Activated naive CD8-positive, alpha-beta T cell treated with anti-CD3 and anti-CD28 coated beads for 36 hours (primary cell): ENCODE measurements around the gene CD68. TPM values are rescaled to one million over a fixed set of nuclear protein-coding genes. Genes with fewer than 3 reads are reported as not detected.

ENCODE experiments used
- DNase-seq: peaks from one replicate; pipeline ENCODE4 v3.0.0; 2021
- H3K27ac Mint-ChIP-seq: one replicate; pipeline ENCODE4 v1.8.0; 2022; ENCODE audit warnings: mild to moderate bottlenecking, moderate library complexity, mixed read lengths
- H3K27me3 Mint-ChIP-seq: one replicate; pipeline ENCODE4 v1.8.0; 2022; ENCODE audit warnings: mild to moderate bottlenecking, mixed read lengths
- H3K36me3 Mint-ChIP-seq: one replicate; pipeline ENCODE4 v1.8.0; 2021; ENCODE audit warnings: mild to moderate bottlenecking, mixed read lengths
- H3K4me1 Mint-ChIP-seq: one replicate; pipeline ENCODE4 v1.8.0; 2021; ENCODE audit warnings: mixed read lengths
- H3K4me3 Mint-ChIP-seq: one replicate; pipeline ENCODE4 v1.8.0; 2022; ENCODE audit warnings: mild to moderate bottlenecking, moderate library complexity, mixed read lengths
- H3K9me3 Mint-ChIP-seq: one replicate; pipeline ENCODE4 v1.8.0; 2022; ENCODE audit warnings: mixed read lengths
- total RNA-seq, 2 experiments: library from RNA; stranded (reverse); gene quantifications; one replicate each; pipeline ENCODE4 v1.2.3, GENCODE V29; 2021

Gene CD68
- total RNA-seq, 2 experiments from 2014 or later = 6.6 to 6.7 TPM

DNA sequence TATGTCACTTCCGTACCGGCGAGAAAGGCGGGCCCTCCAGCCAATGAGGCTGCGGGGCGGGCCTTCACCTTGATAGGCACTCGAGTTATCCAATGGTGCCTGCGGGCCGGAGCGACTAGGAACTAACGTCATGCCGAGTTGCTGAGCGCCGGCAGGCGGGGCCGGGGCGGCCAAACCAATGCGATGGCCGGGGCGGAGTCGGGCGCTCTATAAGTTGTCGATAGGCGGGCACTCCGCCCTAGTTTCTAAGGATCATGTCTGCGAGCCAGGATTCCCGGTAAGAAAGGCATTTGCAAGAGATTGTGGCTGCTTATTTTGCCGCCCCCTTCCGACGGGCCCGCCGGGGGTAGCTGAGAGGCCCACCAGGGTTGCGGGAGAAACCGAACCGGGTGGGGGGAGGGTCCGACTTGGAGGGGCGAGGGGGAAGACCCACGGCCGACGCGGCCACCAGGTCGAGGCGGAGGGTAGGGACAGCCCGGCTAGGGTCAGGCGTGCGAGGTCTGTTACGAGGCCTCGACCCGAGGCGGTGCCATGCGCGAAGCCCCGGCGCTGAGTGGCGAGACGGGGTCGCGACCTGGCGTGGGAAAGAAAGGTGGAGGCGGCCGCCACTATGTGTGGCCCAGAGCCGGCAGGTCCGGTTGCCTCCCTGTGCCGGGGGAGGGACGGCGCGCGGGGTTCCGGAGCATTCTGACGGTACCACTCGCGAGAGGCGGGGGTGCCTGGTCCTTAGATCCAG lies 6.7 kb upstream of the CD68 start:
- peak; percentile 99 for DNase-seq
- peak overlapping the region; percentile 100 for H3K27ac Mint-ChIP-seq
- peak overlapping the region; percentile 99 for H3K4me3 Mint-ChIP-seq
- H3K36me3 Mint-ChIP-seq = peaks cover 67% of the 10 kb centered on the region
- H3K4me1 Mint-ChIP-seq = peaks cover 57% of the 10 kb centered on the region
- H3K27me3 Mint-ChIP-seq = peaks cover 10% of the 10 kb centered on the region
- peaks cover 4% of the 10 kb centered on the region for H3K9me3 Mint-ChIP-seq

- Mint-ChIP-seq H3K9me3 (peaks cover 4% of the 10 kb centered on the region), H3K4me1 (peaks cover 65% of the 10 kb centered on the region), H3K36me3 (peaks cover 74% of the 10 kb centered on the region), H3K27me3 (peaks cover 10% of the 10 kb centered on the region), H3K4me3 (peak overlapping the region; percentile 99), H3K27ac (peak overlapping the region; percentile 100)
- peak; percentile 89 for DNase-seq
These were observed 5.9 kb upstream of the CD68 start for GRCh38 chr17:7573324-7574080.

DNA sequence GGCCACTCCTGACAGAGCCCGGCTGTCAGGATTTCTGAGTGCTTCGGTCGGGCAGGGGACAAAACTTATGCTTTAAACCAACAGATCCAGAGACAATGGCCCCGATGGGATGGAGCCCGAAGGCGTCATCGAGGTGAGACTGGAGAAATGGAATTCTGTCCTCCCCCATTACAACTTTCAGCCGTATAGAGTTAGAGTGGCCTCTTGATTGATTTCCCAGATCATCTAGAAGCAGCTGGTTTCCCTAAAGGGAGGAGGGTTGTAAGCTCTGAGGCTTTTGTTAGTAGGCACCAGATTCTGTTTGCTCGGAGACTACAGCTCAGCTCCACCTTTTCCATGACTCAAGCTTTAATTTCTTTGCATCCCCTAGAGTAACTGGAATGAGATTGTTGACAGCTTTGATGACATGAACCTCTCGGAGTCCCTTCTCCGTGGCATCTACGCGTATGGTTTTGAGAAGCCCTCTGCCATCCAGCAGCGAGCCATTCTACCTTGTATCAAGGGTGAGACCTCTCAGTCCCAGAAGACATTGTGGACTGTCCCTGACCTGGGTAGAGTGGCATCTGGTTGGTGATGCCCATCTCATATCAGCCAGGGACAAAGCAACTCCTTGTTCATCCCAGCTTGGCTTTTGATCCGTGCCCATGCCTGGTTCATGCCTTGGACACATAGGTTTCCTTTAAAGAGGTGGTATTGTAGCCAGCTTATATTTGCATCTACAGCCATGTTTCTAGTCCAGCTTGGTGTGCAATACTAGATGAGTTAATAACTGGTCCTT lies 5.1 kb upstream of the CD68 start:
- peaks cover 83% of the 10 kb centered on the region for H3K36me3 Mint-ChIP-seq
- peak overlapping the region; percentile 100 for H3K27ac Mint-ChIP-seq
- H3K27me3 Mint-ChIP-seq = peaks cover 10% of the 10 kb centered on the region
- H3K9me3 Mint-ChIP-seq = peaks cover 4% of the 10 kb centered on the region
- H3K4me3 Mint-ChIP-seq = peak overlapping the region; percentile 99
- H3K4me1 Mint-ChIP-seq = peaks cover 72% of the 10 kb centered on the region
- no peak for DNase-seq

GRCh38 chr17:7575481-7575883 lies 4.0 kb upstream of the CD68 start:
- H3K9me3 Mint-ChIP-seq = peaks cover 4% of the 10 kb centered on the region
- H3K4me3 Mint-ChIP-seq = peak overlapping the region; percentile 99
- H3K36me3 Mint-ChIP-seq = peaks cover 91% of the 10 kb centered on the region
- peaks cover 83% of the 10 kb centered on the region for H3K4me1 Mint-ChIP-seq
- DNase-seq = no peak
- peak overlapping the region; percentile 100 for H3K27ac Mint-ChIP-seq
- peaks cover 10% of the 10 kb centered on the region for H3K27me3 Mint-ChIP-seq

GRCh38 chr17:7575959-7576358 lies 3.5 kb upstream of the CD68 start:
- H3K27ac Mint-ChIP-seq = peak overlapping the region; percentile 100
- H3K36me3 Mint-ChIP-seq = peaks cover 92% of the 10 kb centered on the region
- peaks cover 10% of the 10 kb centered on the region for H3K27me3 Mint-ChIP-seq
- no peak for DNase-seq
- peaks cover 4% of the 10 kb centered on the region for H3K9me3 Mint-ChIP-seq
- peak overlapping the region; percentile 99 for H3K4me3 Mint-ChIP-seq
- H3K4me1 Mint-ChIP-seq = peaks cover 83% of the 10 kb centered on the region

GRCh38 chr17:7576432-7576937 lies 3.0 kb upstream of the CD68 start:
- Mint-ChIP-seq H3K4me3 (peak overlapping the region; percentile 99), H3K27ac (peak overlapping the region; percentile 100), H3K27me3 (peaks cover 10% of the 10 kb centered on the region), H3K36me3 (peaks cover 92% of the 10 kb centered on the region), H3K4me1 (peaks cover 83% of the 10 kb centered on the region), H3K9me3 (peaks cover 4% of the 10 kb centered on the region)
- no peak for DNase-seq

GRCh38 chr17:7577327-7578199 lies 1.9 kb upstream of the CD68 start:
- peaks cover 95% of the 10 kb centered on the region for H3K36me3 Mint-ChIP-seq
- H3K4me3 Mint-ChIP-seq = peak overlapping the region; percentile 99
- peak overlapping the region; percentile 100 for H3K27ac Mint-ChIP-seq
- H3K9me3 Mint-ChIP-seq = peaks cover 4% of the 10 kb centered on the region
- no peak for DNase-seq
- peaks cover 9% of the 10 kb centered on the region for H3K27me3 Mint-ChIP-seq
- peaks cover 86% of the 10 kb centered on the region for H3K4me1 Mint-ChIP-seq

GRCh38 chr17:7579834-7580603 lies 581 bp downstream of the CD68 start:
- Mint-ChIP-seq H3K36me3 (peaks cover 84% of the 10 kb centered on the region), H3K27me3 (no peaks in the 10 kb centered on the region), H3K9me3 (no peaks in the 10 kb centered on the region)

DNA sequence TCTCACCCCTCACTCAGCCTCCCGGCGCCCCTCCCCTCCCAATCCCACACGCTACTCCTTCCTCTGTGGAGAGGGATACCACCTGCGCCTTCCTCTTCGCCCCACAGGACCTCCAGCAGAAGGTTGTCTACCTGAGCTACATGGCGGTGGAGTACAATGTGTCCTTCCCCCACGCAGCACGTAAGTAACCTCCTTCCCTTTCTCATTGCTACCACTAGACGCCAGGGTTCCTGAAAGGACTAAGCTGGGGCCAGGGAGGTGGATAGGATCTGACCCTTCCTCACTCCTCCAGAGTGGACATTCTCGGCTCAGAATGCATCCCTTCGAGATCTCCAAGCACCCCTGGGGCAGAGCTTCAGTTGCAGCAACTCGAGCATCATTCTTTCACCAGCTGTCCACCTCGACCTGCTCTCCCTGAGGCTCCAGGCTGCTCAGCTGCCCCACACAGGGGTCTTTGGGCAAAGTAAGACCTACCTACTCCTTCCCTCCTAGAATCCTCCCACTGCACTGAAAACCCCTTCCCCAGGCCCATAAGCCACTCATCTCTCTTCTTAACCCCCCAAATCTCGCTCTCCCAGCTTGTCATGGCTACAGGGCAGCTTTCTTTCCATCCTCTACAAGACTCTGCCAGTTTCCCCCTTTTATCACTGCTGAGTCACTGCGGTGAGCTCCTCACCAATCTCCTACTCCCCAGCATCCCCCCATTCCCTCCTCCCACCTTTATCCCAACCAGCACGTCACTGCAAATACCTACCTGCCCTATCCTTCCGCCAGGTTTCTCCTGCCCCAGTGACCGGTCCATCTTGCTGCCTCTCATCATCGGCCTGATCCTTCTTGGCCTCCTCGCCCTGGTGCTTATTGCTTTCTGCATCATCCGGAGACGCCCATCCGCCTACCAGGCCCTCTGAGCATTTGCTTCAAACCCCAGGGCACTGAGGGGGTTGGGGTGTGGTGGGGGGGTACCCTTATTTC lies 1.5 kb downstream of the CD68 start:
- DNase-seq = no peak
- peak overlapping the region; percentile 100 for H3K27ac Mint-ChIP-seq
- H3K36me3 Mint-ChIP-seq = peaks cover 80% of the 10 kb centered on the region

More at GRCh38 chr17:7579834-7580603, 581 bp downstream of the CD68 start:
- peaks cover 79% of the 10 kb centered on the region for H3K4me1 Mint-ChIP-seq
- H3K27ac Mint-ChIP-seq = peak overlapping the region; percentile 100
- peak; percentile 48 for DNase-seq
- H3K4me3 Mint-ChIP-seq = peak overlapping the region; percentile 55

DNA sequence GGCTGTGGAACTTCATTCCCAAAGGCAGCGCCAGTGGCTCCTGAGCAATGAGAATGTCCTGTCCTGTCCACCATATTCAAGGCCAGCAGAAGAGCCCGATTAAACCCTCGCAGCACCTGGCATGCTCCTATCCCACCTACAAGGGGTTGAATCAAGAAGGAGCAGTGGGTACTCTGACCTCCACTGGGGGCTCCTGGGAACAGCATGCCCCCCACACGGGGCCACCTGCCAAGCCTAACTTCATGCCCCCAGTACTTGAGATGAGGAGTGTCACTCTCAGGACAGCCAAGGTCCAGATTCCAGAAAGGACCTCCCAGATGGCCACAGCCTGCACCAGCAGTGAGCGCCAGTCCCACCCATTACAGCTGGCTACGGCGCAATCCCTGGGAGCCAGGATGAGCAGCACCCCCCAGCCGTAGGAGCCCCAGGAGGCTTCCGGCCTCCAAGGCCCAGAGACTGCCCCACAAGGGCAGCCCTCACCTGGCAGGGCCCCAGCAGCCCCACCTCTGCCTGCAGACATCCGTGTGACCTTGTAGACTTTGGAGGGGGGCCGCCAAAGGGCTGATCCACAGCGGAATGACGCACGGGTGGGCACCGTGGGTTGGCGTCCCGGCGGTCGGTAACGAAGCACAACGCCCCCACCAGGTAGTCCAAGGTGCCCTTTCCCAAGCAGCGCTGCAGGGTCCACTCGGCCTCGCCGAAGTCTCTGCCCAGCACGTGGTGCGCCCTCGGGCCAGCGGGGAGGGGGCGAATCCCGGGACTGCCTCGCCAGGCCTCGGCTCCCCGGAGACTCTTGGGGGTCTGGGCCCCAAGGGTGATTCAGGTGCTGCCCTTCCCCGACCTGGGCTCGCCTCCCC lies 3.2 kb downstream of the CD68 start:
- Mint-ChIP-seq H3K27me3 (no peaks in the 10 kb centered on the region), H3K36me3 (peaks cover 68% of the 10 kb centered on the region), H3K27ac (peak overlapping the region; percentile 100), H3K4me1 (peaks cover 59% of the 10 kb centered on the region), H3K4me3 (peak overlapping the region; percentile 99), H3K9me3 (no peaks in the 10 kb centered on the region)
- no peak for DNase-seq

More for the DNA sequence above, 1.5 kb downstream of the CD68 start:
- Mint-ChIP-seq H3K4me3 (peak overlapping the region; percentile 45), H3K9me3 (no peaks in the 10 kb centered on the region), H3K4me1 (peaks cover 74% of the 10 kb centered on the region), H3K27me3 (no peaks in the 10 kb centered on the region)

DNA sequence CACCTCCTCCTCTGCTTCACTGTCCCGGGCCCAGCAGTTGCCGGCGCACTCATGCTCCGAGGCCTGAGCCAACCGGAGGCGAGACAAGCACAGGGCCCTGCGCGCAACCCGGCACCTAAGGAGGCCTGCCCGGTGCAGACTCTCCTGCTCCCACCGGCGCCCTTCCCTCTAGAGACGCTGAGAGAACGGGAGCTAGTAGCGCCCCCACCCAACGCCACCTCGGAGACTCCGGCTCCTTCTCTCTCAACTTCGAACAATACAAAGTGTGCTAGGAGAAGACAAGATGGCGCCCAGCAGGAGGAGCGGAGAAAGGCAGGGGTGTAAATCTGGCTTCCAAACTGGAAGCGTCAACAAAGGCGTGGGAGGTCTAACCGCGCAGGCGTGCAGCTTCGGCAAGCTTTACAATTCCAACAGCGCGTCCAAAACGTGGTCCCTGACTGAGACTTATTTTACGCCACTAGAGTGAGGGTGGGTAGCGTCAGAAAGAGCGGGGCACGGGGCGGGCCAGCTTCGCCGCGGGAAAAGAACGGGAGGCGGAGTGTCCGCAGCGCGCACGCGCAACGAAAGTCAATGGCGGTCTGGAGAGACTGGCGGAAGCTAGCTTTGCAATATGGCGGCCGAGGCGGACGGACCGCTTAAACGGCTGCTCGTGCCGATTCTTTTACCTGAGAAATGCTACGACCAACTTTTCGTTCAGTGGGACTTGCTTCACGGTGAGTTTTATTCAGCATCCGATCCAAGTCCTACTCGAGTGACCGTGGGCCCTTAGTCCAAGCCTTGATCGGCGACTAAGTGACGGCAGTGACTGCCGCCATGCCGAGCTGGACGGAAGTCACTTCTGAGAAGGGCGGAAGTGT lies 4.0 kb downstream of the CD68 start, which contains the start of gene MPDU1:
Gene MPDU1 (plus strand): TSS at position 600 of the 857 bp plus-strand sequence. CDS start 11 bp downstream, at position 611.
- Mint-ChIP-seq H3K9me3 (no peaks in the 10 kb centered on the region), H3K27me3 (no peaks in the 10 kb centered on the region), H3K4me3 (peak within 1 kb of the TSS; percentile 99), H3K4me1 (peaks cover 51% of the 10 kb centered on the region), H3K36me3 (peaks cover 61% of the 10 kb centered on the region), H3K27ac (peak within 1 kb of the TSS; percentile 100)
- peak; percentile 97 for DNase-seq
